ENCODE results near the gene AQP5.
"Not testable (repeated sequence)": the region's sequence is repeated elsewhere in the genome, so short reads cannot be mapped to it uniquely, and the experiment has no call there.

AQP5 gene

DNA sequence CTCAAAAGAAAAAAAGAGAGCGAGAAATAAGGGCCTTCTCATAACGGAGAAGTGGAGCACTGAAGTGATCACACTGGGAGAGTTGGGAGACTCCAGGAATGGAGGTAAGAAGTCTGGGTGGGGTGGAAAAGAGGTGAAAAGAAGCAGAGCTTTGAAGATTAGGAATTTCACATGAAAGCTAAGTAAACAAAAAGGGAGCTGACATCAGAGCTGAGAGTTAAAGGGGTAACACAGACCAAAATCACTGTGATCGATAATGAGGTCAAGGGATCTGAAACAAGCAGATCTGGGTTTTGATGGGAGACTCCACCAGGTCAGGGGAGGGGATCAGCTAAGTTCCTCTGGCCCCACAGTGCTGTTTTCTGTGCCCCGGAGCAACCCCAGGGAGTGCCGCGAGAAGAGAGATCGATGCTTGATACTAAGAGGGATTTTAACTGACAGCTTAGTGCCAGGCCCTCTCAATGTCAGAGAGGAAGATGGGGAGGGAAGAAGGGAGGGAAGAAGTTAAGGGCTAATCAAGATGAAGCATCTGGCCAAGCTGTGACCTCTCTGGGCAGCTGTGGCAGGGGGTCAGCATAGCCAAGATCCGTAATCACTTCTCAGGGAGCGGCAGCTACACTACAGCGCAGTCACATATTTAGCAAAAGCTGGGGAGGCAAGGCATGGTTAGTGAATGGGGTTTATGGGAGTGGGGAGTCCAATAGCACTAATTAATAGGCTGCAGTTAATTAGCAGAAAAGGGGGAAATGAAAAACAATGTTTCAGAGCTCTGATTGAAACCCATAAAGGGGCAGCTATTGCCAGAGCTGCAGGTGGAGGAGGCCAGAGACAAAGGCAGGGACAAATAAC lies 19.1 kb downstream of the AQP5 start:
- no peak for DNase-seq (ENCODE audit: low read depth)

DNA sequence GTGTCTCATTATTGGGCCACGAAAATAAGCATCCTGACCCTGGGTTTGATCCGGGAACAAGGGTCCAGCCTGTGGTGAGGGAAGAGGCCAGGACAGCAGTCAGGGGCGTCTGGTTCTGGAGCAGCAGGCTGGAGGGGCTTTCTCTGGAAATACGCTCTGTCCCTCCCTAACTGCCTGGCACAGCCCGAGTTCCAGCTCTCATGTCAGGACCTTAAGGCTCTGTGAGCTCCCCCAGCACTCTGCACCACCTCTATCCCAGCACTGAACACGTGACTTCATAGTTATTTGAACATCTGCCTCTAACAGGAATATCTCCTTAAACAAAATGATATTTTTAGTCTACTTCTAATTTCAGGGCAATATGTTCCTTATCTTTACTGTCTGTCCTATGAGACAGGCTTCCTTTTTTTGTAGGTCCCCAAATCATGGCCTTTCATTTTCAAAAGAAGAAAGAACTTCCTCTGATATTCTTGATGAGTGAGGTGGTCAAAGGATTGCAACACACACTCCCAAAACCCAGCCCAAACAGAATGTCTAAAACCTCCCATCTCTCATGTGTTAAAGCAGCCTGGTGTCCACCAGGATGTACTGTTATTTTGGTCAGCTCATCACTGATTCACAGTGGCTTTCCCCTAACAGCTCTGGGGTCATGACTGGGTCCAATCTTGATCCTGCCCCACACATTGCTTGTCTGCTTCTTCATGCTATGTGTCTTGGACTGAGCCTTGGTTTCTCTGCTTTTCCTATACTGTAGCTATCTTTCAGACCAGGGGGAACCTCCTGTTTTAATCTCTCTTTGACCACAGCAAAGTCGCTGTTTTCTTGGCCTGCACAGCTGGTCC lies 20.8 kb downstream of the AQP5 start:
- DNase-seq (ENCODE audit: low read depth): no peak

DNA sequence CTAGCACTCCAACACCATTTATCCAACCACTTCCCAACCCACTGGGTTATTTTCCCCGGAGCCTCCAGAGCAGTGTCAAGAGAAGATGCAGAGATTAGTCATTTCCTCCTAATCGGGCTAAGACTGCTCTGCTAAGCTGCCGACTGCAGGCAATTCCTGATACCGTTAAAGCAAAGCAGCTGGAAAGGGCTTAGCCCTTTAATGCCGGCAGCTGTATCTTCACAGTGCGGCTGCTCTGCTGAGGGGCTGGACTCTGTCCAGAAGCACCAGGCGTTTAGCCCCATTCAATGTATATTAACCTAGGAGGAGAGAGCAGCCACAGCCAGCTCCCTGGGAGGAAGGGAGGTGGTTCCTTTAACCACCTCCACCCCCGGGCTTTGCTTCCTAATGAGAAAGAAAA lies 22.2 kb downstream of the AQP5 start:
- no peak for DNase-seq (ENCODE audit: low read depth)

DNA sequence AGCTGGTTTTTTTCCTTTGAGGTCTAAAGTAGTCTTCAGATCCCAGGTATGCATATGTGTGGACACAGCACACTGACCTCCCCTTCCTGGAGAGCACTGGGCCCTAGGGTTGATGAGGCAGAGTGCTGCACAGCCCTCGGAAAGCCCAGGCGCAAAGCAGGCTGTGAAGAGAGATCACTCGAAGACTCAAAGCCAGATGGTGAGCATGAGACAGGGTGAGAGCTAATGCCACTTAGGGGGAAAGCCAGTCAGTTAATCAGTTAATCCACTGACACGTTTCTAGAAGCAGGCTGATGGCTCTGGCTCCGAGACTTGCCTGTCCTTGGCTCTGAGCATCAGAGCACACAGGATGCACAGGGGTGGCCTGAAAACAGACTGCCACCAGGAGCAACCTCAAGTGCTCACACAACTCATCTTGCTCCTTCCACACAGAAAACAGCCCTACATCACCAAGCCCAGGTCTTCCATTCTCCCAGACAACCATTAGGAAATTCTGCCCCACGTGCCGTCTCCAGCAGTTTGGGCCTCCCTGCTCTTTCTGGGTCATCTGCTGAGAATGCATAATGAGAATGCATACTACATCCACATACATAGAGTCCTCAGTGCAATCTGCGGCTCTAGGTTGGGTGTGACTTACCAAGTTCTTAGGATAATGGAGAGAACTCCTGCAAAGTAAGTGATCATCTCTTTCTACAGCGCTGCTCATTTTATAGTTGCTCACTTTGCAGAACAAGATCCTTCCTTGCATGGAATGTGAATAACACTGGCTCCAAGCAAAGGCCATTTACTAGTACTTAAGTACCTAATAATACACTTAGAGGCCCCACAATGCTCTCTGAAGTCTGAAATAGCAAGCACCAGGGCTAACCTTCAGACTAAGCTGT lies 23.0 kb downstream of the AQP5 start:
- no peak for DNase-seq (ENCODE audit: low read depth)

DNA sequence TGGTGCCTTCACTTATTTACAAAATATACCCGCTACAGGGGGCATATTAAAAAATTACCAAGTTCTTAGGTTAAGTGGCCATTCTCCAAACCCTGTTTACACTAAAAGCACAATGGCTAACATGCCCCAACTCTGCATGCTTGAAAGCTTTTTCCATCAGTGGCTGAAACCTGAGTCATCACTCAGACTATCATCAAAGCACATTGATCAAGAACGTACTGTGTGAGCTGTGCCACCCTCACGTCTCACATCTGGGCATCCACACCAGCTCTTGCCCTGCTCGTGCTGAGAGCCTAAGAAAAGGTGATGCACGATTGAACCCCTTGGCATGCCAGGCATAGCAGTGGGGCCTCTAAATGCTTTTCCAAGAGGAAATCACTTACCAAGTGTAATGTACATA lies 24.3 kb downstream of the AQP5 start:
- DNase-seq (ENCODE audit: low read depth): no peak

DNA sequence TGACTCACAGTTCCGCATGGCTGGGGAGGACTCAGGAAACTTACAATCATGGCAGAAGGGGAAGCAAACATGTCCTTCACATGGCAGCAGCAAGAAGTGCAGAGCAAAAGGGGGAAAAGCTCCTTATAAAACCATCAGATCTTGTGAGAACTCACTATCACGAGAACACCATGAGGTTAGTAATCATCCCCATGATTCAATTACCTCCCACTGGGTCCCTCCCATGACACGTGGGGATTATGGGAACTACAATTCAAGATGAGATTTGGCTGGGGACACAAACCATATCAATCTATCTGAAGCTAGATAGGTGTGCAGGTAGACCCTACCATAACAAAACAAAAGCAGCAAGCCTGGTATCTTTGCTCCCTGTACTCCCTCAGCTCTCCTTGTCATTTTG lies 24.8 kb downstream of the AQP5 start:
- not testable (repeated sequence) for DNase-seq (ENCODE audit: low read depth)

DNA sequence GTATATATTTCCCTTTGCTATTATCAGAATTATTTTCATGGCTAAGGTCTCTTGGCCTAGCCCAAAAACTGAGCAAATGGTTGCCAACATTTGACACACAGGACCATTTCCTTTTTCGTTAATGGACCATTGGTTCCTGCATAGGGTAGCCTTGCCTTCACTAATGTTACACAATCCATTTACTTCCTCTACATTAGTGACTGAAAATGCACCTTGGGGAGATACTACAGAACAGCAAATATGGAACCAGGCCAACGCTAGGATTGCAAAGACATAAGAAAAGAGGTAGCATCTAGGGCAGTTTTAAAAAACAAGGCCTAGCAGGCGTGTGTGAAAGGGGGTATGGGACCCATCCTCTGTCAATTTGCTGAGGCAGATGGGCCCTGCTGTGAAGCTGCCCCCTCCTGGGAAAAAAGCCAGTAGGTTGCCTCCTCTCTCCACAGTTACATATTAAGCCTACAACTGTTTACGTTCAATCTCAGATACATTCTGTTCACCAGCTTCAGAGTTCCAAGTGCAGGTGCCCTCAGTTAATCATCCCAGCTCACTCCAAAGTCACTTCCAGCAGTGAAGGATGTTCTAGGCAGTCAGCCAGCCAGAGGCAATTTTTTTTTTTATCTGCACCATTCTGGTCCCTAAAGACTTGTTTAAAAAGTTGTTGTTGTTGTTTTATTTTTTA lies 26.1 kb downstream of the AQP5 start:
- DNase-seq (ENCODE audit: low read depth): no peak

DNA sequence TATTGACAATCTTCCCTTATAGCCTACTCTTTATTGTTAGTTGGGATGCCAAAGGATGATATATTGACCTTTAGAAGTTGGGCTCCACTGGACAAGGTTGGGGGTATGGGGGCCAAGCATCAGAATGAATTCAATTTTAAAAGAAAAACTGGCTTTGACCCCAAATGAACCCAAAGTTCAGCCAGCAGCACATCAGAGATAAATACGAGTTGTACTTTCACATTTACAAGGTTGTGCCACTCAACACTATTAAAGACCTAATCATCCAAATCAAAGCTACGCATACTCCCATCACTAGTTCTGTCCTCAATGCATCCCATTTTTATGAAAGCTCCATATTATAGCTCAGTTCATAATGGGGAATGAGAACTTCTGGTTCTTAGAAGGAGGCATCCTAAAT lies 27.7 kb downstream of the AQP5 start:
- DNase-seq (ENCODE audit: low read depth): not testable (repeated sequence)

DNA sequence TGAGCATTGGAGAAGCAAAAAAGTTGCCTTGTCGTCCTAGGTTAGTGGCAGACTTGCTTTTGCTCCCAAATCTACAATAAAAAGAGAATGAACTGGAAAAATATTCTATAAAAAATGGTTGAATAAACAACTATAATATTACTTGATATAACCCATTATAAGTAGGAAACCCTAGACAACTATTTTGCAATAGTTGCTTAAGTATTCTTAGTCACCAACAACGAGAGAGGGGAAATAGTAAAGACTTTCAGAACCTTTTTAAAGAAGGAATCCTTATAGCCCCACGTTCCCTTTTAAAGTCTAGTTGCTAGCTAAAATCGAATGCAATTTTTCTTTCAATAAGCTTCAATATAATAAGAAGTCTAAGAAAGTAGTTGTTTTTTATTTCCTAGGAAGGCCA lies 28.6 kb downstream of the AQP5 start:
- DNase-seq (ENCODE audit: low read depth): no peak

DNA sequence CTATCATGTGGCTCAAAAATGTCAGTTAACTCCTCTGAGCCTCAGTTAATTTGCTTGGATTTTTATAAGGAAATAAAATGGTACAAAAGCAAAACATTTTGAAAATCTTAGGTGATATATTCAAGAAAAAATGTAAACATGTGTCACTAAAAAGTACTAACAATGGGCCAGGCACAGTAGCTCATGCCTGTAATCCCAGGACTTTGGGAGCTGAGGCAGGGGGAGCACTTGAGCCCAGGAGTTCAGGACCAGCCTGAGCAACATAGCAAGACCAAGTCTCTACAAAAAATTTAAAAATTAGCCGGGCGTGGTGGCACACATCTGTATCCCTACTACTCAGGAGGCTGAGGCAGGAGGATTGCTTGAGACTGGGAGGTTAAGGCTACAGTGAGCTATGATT lies 36.8 kb downstream of the AQP5 start:
- DNase-seq (ENCODE audit: low read depth): no peak

DNA sequence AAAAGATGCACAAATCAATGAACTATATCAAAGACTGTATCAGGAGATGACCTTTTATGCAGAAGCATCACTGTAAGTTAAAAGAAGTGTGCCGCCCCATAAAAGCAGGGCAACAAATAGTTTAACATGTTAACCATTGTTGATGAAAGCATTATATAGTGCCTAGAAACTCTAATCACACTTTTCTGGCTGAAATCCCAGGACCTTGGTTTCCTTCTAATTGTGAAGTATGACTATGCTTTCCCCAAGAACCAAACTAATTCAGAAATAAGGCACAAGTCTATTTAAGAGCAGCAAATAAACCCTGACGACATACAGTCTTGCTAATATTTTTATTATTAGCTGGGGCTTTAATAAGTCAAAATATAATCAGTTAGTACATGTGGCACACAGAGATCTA lies 41.9 kb downstream of the AQP5 start:
- no peak for DNase-seq (ENCODE audit: low read depth)

DNA sequence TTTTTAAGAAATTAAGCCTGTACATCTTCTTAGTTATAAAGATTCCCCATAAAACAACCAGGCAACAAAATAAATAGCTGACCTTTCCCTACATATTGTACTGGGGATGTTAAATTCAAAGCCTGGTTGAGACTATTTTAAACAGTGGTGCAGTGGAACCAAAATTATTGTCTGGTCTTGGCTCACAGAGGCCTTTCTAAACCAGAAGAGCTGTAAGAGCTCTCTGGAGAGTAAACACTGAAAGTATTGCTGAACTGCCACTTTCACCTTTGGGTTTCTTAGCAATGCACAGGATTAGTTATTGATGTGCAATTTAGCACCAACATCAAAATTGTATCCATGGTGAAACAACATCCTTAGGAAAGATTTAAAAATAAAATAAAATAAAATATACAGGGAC lies 43.0 kb downstream of the AQP5 start:
- no peak for DNase-seq (ENCODE audit: low read depth)

DNA sequence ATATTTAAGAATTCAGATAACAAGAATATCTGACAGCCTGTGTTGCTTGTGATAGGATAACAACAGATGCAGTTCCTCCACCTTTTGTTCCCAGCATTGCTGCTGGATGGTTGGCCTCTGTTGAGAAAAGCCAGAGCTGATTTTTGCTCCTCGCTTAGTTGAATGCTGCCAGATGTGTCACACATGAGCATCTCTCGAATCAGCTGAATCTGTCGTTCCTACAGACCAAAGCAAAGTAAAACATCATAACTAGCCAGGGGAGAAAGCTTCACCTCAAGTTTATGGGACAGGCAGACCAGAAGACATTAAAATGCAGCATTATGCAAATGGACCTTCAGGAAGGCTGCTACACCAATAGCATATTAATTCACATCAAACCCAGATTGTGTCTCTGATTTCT lies 43.5 kb downstream of the AQP5 start:
- DNase-seq (ENCODE audit: low read depth): no peak

DNA sequence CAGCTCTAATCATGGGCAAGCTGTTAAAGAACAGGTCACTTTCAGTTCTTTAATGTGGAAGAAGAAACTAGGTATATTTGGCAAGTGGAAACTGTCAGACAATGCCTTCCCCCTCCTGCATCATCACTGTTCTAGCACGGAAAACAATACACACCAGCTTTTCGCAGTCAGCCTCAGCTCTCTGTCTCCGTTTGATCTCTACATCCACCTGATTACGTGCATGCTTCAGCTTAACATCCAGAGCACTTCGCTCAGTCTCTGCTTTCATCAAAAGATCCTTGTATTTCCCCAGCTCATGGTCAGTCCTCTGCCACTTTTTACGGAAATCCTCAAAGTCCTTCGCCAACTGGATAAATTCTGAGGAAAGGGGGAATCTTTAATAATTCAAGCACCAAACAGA lies 44.6 kb downstream of the AQP5 start:
- no peak for DNase-seq (ENCODE audit: low read depth)

DNA sequence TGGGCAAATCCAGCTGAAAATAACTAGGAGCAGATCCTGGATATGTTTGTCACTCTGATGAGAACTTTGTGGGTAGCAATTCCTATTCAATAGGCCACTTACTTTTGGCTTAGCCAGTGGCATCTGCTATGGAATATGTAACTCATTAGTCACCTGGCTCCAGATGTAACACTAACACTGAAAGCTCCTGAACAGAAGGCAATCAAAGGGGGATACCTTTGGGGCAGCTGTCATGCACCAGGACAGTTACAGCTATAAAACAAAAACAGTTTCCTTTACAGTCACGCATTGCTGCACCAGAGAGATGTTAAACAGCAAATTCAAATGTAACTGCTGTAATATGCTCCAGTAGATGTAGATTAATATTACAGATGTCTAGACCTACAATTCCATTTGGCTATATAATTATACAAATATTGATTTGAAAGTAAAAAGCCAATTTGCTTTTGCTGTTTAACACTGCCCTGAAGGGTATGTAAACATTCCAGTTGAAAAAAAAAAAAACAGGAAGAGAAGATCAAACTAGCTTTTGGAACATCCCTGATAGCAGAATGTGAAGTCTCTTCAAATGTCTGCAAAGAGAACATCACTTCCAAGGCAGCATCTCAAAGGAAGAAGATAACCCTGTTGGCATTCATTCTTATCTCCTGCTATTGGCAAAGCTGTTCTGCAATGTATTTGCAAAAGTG lies 45.2 kb downstream of the AQP5 start:
- no peak for DNase-seq (ENCODE audit: low read depth)

DNA sequence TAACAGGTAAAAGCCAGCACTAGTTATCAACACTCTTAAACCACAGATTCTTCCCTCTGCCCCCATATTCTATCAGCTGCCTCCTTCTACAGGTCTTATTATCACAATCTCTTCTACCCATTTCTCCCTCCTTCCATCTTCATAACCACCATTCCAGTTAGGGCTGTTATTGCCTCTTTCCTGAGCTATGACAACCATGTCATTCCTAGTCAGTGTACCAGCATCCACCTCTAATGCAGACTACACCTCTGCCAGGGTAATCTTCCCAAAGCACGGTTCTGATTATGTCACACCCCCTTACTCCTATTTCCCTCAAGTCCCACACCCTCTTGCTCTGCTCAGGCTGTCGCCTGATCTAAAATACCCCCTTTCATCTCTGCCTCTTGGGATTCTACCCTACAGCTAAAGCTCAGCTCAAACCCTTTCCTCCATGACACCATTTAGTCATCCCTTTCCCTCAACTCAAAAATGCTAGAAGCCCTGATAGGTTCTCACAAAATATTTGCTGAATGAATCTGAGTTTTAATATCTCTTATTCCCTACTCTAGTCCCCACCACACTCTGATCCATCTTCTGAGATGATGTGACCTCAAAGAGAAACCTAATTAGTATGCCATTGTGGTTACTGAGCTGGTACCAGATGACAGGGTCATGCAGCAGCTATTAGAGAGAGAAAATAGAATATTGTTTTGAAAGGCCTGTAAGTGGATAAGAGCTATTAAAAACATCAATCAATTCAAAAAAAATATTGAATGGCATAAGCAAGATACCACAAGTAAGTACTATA lies 51.9 kb downstream of the AQP5 start:
- no peak for DNase-seq (ENCODE audit: low read depth)

DNA sequence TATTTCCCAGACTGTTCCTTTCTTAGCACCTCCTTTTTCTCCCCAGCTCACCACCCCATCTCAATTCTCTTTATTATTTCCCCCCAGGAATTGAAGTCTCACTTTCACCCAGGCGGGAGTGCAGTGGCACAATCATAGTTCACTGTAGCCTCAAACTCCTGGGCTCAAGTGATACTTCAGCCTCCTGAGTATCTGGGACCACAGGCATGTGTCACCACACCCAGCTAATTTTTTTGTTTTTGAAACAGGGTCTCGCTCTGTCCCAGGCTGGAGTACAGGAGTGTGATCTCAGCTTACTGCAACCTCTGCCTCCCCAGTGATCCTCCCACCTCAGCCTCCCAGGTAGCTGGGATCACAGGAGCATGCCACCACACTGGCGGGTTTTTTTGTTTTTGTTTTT lies 52.7 kb downstream of the AQP5 start:
- DNase-seq (ENCODE audit: low read depth): no peak

Measured in stimulated activated CD4-positive, alpha-beta T cell treated with anti-CD3 and anti-CD28 coated beads, Interleukin-2, amount 100 ng/mL, for 4 hours (primary cell).